Brain microvascular endothelial cell (primary cell): ENCODE data around the gene OR2V1.

Experiments used
- DNase-seq: peaks from one replicate; pipeline ENCODE4 v3.0.0-alpha.2; 2020
- H3K27ac ChIP-seq: fragments of 250-450 bp; sonication (Bioruptor Pico); 2 replicates; pipeline ENCODE4 v1.5.1; 2020; ENCODE audit warnings: mild to moderate bottlenecking, moderate library complexity
- H3K27me3 ChIP-seq: fragments of 250-450 bp; sonication (Bioruptor Pico); replicated peaks from 2 replicates; pipeline ENCODE4 v1.5.1; 2020; ENCODE audit warnings: mild to moderate bottlenecking
- H3K36me3 ChIP-seq: fragments of 250-450 bp; sonication (Bioruptor Pico); replicated peaks from 2 replicates; pipeline ENCODE4 v1.5.1; 2020; ENCODE audit warnings: mild to moderate bottlenecking
- H3K4me3 ChIP-seq: 2 replicates; pipeline ENCODE4 v1.5.1; 2011; ENCODE audit warnings: low read depth, mild to moderate bottlenecking, control low read depth, low read length, moderate library complexity
- in situ Hi-C: cut with HindIII; loops from 2 replicates; pipeline ENCODE4 v1.10.0; 2017; ENCODE audit warnings: low sequenced_read_pairs, low pct_ligation_motif_present
- TF ChIP-seq, protein P1 (sequence below): IDR thresholded peaks from 2 replicates; pipeline ENCODE4 v1.5.1; 2011; ENCODE audit warnings: low read depth, mild to moderate bottlenecking, moderate library complexity, low read length, control low read depth, inconsistent platforms; ENCODE audit errors: missing control alignments

OR2V1 gene

DNA sequence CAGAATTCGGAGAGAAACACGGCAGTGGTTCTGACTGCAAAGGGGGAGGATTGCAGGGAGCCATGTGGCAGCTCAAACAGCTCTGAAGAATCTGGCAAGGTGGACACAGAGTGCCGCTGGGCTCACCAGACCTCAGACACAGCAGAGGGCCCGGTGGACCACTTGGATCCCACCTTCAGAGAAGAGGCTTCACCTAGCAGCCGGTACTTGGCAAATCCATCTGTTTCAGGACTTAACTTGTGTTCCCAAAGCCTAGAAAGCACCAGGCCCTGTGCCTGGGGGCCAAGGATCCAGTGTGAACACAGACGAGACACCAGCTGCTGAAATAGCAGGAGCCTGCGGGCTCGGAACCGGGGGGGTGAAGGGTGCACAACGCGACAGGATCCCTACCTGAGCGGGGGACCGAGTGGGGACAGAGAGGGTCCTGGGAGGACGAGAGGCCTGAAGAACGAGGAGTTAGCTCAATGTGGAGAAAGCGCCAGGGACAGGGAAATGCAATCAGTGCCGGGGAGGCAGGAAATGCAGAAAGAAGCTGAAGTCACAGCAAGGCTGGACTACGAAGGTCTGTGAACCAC, 46.3 kb downstream of the OR2V1 start:
- TF ChIP-seq, protein P1, sequence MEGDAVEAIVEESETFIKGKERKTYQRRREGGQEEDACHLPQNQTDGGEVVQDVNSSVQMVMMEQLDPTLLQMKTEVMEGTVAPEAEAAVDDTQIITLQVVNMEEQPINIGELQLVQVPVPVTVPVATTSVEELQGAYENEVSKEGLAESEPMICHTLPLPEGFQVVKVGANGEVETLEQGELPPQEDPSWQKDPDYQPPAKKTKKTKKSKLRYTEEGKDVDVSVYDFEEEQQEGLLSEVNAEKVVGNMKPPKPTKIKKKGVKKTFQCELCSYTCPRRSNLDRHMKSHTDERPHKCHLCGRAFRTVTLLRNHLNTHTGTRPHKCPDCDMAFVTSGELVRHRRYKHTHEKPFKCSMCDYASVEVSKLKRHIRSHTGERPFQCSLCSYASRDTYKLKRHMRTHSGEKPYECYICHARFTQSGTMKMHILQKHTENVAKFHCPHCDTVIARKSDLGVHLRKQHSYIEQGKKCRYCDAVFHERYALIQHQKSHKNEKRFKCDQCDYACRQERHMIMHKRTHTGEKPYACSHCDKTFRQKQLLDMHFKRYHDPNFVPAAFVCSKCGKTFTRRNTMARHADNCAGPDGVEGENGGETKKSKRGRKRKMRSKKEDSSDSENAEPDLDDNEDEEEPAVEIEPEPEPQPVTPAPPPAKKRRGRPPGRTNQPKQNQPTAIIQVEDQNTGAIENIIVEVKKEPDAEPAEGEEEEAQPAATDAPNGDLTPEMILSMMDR = no peak
- H3K36me3 ChIP-seq = no peaks in the 10 kb centered on the region
- in situ Hi-C loops = no loop called here
- DNase-seq = no peak
- no peaks in the 10 kb centered on the region for H3K27me3 ChIP-seq
- no peak overlapping the region for H3K27ac ChIP-seq
- no peak overlapping the region for H3K4me3 ChIP-seq

DNA sequence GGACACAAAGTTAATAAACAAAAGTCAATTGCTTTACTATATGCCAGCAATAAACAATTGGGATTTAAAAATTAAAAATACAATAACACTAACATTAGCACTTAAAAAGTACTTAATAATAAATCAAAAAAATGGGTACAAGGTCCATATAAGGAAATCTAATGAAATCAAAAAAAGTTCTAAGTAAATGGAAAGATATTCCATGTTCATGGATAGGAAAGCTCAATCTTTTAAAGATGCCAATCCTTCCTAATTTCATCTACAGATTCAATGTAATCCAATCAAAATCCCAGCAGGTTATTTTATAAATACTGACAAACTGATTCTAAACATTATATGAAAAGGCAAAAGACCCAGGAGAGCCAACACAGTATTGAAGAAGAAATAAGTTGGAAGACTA, 49.0 kb downstream of the OR2V1 start:
- Histone ChIP-seq H3K27ac (no peak overlapping the region), H3K27me3 (no peaks in the 10 kb centered on the region), H3K4me3 (no peak overlapping the region), H3K36me3 (no peaks in the 10 kb centered on the region)
- in situ Hi-C loops = no loop called here
- TF ChIP-seq, protein P1 = no peak
- DNase-seq = no peak

DNA sequence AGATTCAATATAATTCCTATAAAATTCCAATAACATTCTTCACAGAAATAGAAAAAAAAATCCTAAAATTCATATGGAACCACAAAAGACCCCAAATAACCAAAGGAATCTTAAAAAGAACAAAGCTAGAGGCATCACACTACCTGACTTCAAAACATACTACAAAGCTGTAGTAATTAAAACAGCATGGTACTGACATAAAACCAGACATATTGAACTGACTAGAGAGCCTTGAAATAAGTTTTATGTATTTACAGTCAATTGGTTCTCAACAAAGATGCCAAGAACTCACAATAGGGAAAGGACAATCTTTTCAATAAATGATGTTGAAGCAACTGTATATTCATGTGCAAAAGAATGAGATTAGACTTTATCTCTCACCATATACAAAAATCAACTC, 54.0 kb downstream of the OR2V1 start:
- TF ChIP-seq, protein P1 = no peak
- no peak for DNase-seq
- H3K27me3 ChIP-seq = no peaks in the 10 kb centered on the region

More for the DNA sequence above, 54.0 kb downstream of the OR2V1 start:
- Histone ChIP-seq H3K27ac (no peak overlapping the region), H3K4me3 (no peak overlapping the region), H3K36me3 (no peaks in the 10 kb centered on the region)
- in situ Hi-C loops = no loop called here
